A549 (cell line): Measurements from ENCODE around the gene ST6GALNAC2.
A peak's percentile ranks its signal among the peaks of the same experiment; 100 is the strongest.

Source experiments
- CHD4 ChIP-seq: fragments of 200-600 bp; sonication (generic); IDR thresholded peaks from 2 replicates; pipeline ENCODE4 v1.6.1; 2016; ENCODE audit warnings: antibody characterized with exemption, mild to moderate bottlenecking, borderline replicate concordance
- EP300 ChIP-seq, 2 experiments: fragments of >200 bp; sonication (Bioruptor Twin); formaldehyde crosslinking; IDR thresholded peaks; 2 replicates in 1 of 2; 3 replicates in 1 of 2; pipeline ENCODE4 v1.6.1; 2016 to 2017
- GATA3 ChIP-seq: IDR thresholded peaks from 2 replicates; pipeline ENCODE4 v1.6.1; 2012; ENCODE audit warnings: borderline replicate concordance
- KDM1A ChIP-seq: fragments of 200-600 bp; sonication (generic); IDR thresholded peaks from 2 replicates; pipeline ENCODE4 v1.6.1; 2016; ENCODE audit warnings: low read depth, mild to moderate bottlenecking
- MAZ ChIP-seq: fragments of 150-350 bp; IDR thresholded peaks from 2 replicates; pipeline ENCODE4 v1.6.1; 2014; ENCODE audit warnings: antibody characterized with exemption, low read depth, low read length, borderline replicate concordance
- NFE2L2 ChIP-seq: fragments of 150-350 bp; conservative IDR thresholded peaks from 2 replicates; pipeline ENCODE4 v1.6.1; 2014; ENCODE audit warnings: low read length
- POLR2A ChIP-seq: IDR thresholded peaks from 2 replicates; pipeline ENCODE4 v1.6.1; 2012; ENCODE audit warnings: mild to moderate bottlenecking, low read length
- POLR2AphosphoS2 ChIP-seq: conservative IDR thresholded peaks from 2 replicates; pipeline ENCODE4 v1.6.1; 2012; ENCODE audit warnings: low read length, improper control_type of control experiment, inconsistent platforms
- RAD21 ChIP-seq, 2 experiments: fragments of >200 bp in 1 of 2; sonication (Bioruptor Twin) in 1 of 2; formaldehyde crosslinking in 1 of 2; IDR thresholded peaks in 1 of 2; conservative IDR thresholded peaks in 1 of 2; 2 replicates in 1 of 2; 3 replicates in 1 of 2; pipeline ENCODE4 v1.6.1; 2012 to 2018; ENCODE audit warnings: inconsistent platforms in 1 of 2
- RCOR1 ChIP-seq: fragments of 150-350 bp; IDR thresholded peaks from 2 replicates; pipeline ENCODE4 v1.6.1; 2014; ENCODE audit warnings: antibody characterized with exemption, low read length, low read depth
- ZSCAN20 ChIP-seq: fragments of 250-450 bp; sonication (Bioruptor Pico); IDR thresholded peaks from 2 replicates; pipeline ENCODE4 v1.8.0; 2022; ENCODE audit warnings: mild to moderate bottlenecking, moderate library complexity
- TF ChIP-seq, protein P1 (sequence below): fragments of >200 bp; sonication (Bioruptor Twin); formaldehyde crosslinking; IDR thresholded peaks from 3 replicates; pipeline ENCODE4 v1.5.1; 2016
- TF ChIP-seq, protein P2 (sequence below): IDR thresholded peaks from 2 replicates; pipeline ENCODE4 v1.6.1; 2012
- TF ChIP-seq, protein P3 (sequence below): IDR thresholded peaks from 2 replicates; pipeline ENCODE4 v1.6.1; 2012

DNA sequence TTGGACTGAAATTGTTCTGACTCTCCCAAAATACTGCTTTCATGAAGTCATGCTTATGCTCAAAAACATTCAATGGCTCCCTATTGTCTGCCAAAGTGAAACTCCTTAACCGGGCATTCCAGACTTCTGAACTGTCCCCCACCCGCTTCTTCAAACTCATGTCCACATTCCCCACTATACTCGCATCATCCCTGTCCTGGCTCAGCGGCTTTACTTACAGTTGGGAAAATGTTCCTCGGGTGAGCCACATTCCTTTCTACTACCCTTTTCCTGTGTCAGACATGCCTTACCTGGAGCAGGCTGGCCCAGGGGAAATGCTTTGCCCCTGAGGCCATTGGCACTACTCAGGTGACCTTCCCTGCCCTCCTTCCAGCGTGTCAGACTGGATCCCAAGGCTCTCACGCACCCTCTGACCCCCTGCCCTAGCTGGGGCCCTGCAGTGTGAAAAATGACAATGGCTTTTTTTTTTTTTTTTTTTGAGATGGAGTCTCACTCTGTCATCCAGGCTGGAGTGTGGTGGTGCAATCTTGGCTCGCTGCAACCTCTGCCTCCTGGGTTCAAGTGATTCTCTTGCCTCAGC is 53.5 kb downstream of the ST6GALNAC2 start:
- TF ChIP-seq GATA3: no peak
- no peak for TF ChIP-seq EP300 (IDR thresholded peaks at IDR 0.05)
- TF ChIP-seq, protein P1, sequence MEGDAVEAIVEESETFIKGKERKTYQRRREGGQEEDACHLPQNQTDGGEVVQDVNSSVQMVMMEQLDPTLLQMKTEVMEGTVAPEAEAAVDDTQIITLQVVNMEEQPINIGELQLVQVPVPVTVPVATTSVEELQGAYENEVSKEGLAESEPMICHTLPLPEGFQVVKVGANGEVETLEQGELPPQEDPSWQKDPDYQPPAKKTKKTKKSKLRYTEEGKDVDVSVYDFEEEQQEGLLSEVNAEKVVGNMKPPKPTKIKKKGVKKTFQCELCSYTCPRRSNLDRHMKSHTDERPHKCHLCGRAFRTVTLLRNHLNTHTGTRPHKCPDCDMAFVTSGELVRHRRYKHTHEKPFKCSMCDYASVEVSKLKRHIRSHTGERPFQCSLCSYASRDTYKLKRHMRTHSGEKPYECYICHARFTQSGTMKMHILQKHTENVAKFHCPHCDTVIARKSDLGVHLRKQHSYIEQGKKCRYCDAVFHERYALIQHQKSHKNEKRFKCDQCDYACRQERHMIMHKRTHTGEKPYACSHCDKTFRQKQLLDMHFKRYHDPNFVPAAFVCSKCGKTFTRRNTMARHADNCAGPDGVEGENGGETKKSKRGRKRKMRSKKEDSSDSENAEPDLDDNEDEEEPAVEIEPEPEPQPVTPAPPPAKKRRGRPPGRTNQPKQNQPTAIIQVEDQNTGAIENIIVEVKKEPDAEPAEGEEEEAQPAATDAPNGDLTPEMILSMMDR: no peak
- no peak for TF ChIP-seq POLR2A
- TF ChIP-seq NFE2L2: no peak
- no peak for TF ChIP-seq RAD21 (conservative IDR thresholded peaks at IDR 0.05 in 1 of 2, IDR thresholded peaks at IDR 0.05 in 1 of 2)
- no peak for TF ChIP-seq ZSCAN20
- TF ChIP-seq, protein P2, sequence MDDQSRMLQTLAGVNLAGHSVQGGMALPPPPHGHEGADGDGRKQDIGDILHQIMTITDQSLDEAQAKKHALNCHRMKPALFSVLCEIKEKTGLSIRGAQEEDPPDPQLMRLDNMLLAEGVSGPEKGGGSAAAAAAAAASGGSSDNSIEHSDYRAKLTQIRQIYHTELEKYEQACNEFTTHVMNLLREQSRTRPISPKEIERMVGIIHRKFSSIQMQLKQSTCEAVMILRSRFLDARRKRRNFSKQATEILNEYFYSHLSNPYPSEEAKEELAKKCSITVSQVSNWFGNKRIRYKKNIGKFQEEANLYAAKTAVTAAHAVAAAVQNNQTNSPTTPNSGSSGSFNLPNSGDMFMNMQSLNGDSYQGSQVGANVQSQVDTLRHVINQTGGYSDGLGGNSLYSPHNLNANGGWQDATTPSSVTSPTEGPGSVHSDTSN: no peak
- no peak for TF ChIP-seq MAZ
- peak; percentile 79; the same call in 1 of the 2 replicates for TF ChIP-seq KDM1A
- TF ChIP-seq, protein P3, sequence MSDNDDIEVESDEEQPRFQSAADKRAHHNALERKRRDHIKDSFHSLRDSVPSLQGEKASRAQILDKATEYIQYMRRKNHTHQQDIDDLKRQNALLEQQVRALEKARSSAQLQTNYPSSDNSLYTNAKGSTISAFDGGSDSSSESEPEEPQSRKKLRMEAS: no peak
- TF ChIP-seq POLR2AphosphoS2: no peak
- no peak for TF ChIP-seq RCOR1
- no peak for TF ChIP-seq CHD4
